ENCODE measurements around the gene ATP6V1D.

Gene ATP6V1D

DNA sequence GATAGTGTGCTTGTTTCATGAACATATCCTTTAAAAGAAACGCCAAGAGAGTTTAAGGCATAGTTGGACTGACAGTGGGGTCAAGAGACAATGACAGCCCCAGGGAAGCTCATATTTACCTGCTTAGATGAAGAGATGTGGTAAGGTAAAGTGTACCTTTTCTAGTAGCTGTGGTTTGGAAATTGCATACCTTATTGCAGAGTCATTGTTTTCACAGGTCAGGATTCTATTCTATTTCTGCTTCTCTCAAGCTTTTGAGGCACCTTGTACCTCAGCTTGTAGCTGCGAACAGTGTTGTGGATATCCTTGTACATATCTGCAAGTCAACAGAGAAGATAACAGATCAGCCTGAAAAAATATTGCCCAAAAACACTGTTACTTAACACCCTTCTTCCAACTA lies 47.7 kb downstream of the ATP6V1D start:
- Histone ChIP-seq H3K36me3 (ENCODE audit: control insufficient read depth, insufficient read depth, low read length) (peaks cover 6% of the 10 kb centered on the region), H3K27ac (ENCODE audit: insufficient read depth, low read length, poor library complexity, severe bottlenecking) (no peak overlapping the region), H3K9me3 (ENCODE audit: control insufficient read depth, low read length) (no peaks in the 10 kb centered on the region), H3K4me1 (ENCODE audit: control insufficient read depth, insufficient read depth, low read length, poor library complexity, severe bottlenecking) (no peaks in the 10 kb centered on the region), H3K4me3 (ENCODE audit: insufficient read depth, low read depth, low read length, poor library complexity, severe bottlenecking) (no peak overlapping the region), H3K27me3 (replicated peaks; ENCODE audit: control insufficient read depth, insufficient read depth, low read length, poor library complexity, severe bottlenecking) (no peaks in the 10 kb centered on the region)
- no peak for DNase-seq
